IMR-90 (cell line): ENCODE measurements around the gene GRIN2A. TPM values are rescaled to one million over a fixed set of nuclear protein-coding genes. Genes with fewer than 3 reads are reported as not detected.

ENCODE experiments used
- ATAC-seq: fragments of 200-7000 bp; cut with Tn5 transposase; 2 replicates; pipeline ENCODE4 v1.9.1; 2020; ENCODE audit warnings: low read depth, mild to moderate bottlenecking, moderate library complexity
- BruUV-seq: library from RNA; stranded (reverse); fragments of 400-500 nt; replicated peaks from 2 replicates; lab custom pipeline; 2021; lab: Mats Ljungman, UMichigan
- CTCF ChIA-PET: fragments of 300-600 bp; formaldehyde crosslinking; extraction: SDS; loops from one replicate; lab custom pipeline; 2021; ENCODE audit warnings: antibody characterized with exemption; lab: Yijun Ruan, JAX
- POLR2A ChIA-PET: fragments of 300-600 bp; sonication (Branson Sonifier 250); formaldehyde crosslinking; loops from one replicate; lab custom pipeline; 2022; ENCODE audit warnings: antibody characterized with exemption; ENCODE audit not compliant: unreplicated experiment; lab: Charles Lee
- DNase-seq: peaks from one replicate; pipeline ENCODE4 v3.0.0; 2013
- H2AFZ ChIP-seq: replicated peaks from 2 replicates; pipeline ENCODE3; 2013; ENCODE audit warnings: low read length, mild to moderate bottlenecking; ENCODE audit not compliant: poor library complexity
- H2AK5ac ChIP-seq: 2 replicates; pipeline ENCODE4 v1.6.1; 2013; ENCODE audit warnings: low read depth, low read length, inconsistent platforms
- H2AK9ac ChIP-seq: replicated peaks from 2 replicates; pipeline ENCODE3; 2013; ENCODE audit warnings: mild to moderate bottlenecking, low read depth, low read length, moderate library complexity; ENCODE audit not compliant: poor library complexity
- H2BK120ac ChIP-seq: 2 replicates; pipeline ENCODE4 v1.6.1; 2013; ENCODE audit warnings: low read depth, low read length, inconsistent platforms
- H2BK15ac ChIP-seq: 3 replicates; pipeline ENCODE4 v1.6.1; 2013; ENCODE audit warnings: low read depth, low read length, inconsistent platforms
- H2BK20ac ChIP-seq: 2 replicates; pipeline ENCODE4 v1.6.1; 2013; ENCODE audit warnings: low read depth, mild to moderate bottlenecking, inconsistent platforms, low read length, moderate library complexity
- H2BK5ac ChIP-seq: 2 replicates; pipeline ENCODE4 v1.6.1; 2013; ENCODE audit warnings: mild to moderate bottlenecking, low read depth, low read length, inconsistent platforms; ENCODE audit not compliant: poor library complexity, severe bottlenecking
- H3K14ac ChIP-seq: replicated peaks from 2 replicates; pipeline ENCODE4 v1.6.1; 2013; ENCODE audit warnings: low read depth, low read length, inconsistent platforms
- H3K18ac ChIP-seq: 2 replicates; pipeline ENCODE4 v1.6.1; 2013; ENCODE audit warnings: low read depth, low read length, control low read depth
- H3K23ac ChIP-seq: 2 replicates; pipeline ENCODE4 v1.6.1; 2013; ENCODE audit warnings: low read depth, low read length, inconsistent platforms
- H3K27ac ChIP-seq: 2 replicates; pipeline ENCODE4 v1.5.1; 2013; ENCODE audit warnings: mild to moderate bottlenecking, control low read depth, low read length; ENCODE audit not compliant: insufficient read depth
- H3K27me3 ChIP-seq: 2 replicates; pipeline ENCODE4 v1.6.1; 2013; ENCODE audit warnings: low read length; ENCODE audit not compliant: control insufficient read depth, insufficient read depth
- H3K36me3 ChIP-seq: 2 replicates; pipeline ENCODE4 v1.6.1; 2013; ENCODE audit warnings: low read length, mixed read lengths; ENCODE audit not compliant: control insufficient read depth, insufficient read depth
- H3K4ac ChIP-seq: 2 replicates; pipeline ENCODE4 v1.6.1; 2013; ENCODE audit warnings: low read depth, low read length, inconsistent platforms
- H3K4me1 ChIP-seq: 2 replicates; pipeline ENCODE4 v1.6.1; 2013; ENCODE audit warnings: low read length, mixed read lengths; ENCODE audit not compliant: control insufficient read depth, insufficient read depth
- H3K4me2 ChIP-seq: 2 replicates; pipeline ENCODE4 v1.6.1; 2013; ENCODE audit warnings: low read depth, mild to moderate bottlenecking, control low read depth, low read length, moderate library complexity
- H3K4me3 ChIP-seq: 2 replicates; pipeline ENCODE4 v1.5.1; 2013; ENCODE audit warnings: low read depth, mild to moderate bottlenecking, control low read depth, low read length, moderate library complexity; ENCODE audit not compliant: insufficient read depth
- H3K56ac ChIP-seq: 2 replicates; pipeline ENCODE4 v1.6.1; 2013; ENCODE audit warnings: low read length, inconsistent platforms; ENCODE audit not compliant: insufficient read depth; ENCODE audit errors: extremely low read depth
- H3K79me1 ChIP-seq, 2 experiments: 2 replicates each; pipeline ENCODE4 v1.6.1; 2013; ENCODE audit warnings: low read length in 2 of 2, inconsistent platforms in 1 of 2, low read depth in 1 of 2
- H3K9ac ChIP-seq: 2 replicates; pipeline ENCODE4 v1.6.1; 2013; ENCODE audit warnings: low read depth, low read length, control low read depth
- H3K9me1 ChIP-seq: 2 replicates; pipeline ENCODE4 v1.6.1; 2013; ENCODE audit warnings: low read length, inconsistent platforms; ENCODE audit not compliant: insufficient read depth
- H3K9me3 ChIP-seq: 2 replicates; pipeline ENCODE4 v1.6.1; 2013; ENCODE audit warnings: low read length; ENCODE audit not compliant: control insufficient read depth, insufficient read depth
- H4K20me1 ChIP-seq: 2 replicates; pipeline ENCODE4 v1.6.1; 2013; ENCODE audit warnings: low read length, inconsistent platforms; ENCODE audit not compliant: insufficient read depth
- H4K5ac ChIP-seq: 2 replicates; pipeline ENCODE4 v1.6.1; 2013; ENCODE audit warnings: mild to moderate bottlenecking, low read depth, low read length, control low read depth
- H4K8ac ChIP-seq, 2 experiments: 2 replicates each; pipeline ENCODE4 v1.6.1; 2013; ENCODE audit warnings: low read depth in 2 of 2, low read length in 2 of 2, control low read depth in 1 of 2, inconsistent platforms in 1 of 2
- H4K91ac ChIP-seq: 2 replicates; pipeline ENCODE4 v1.6.1; 2013; ENCODE audit warnings: low read depth, low read length, inconsistent platforms; ENCODE audit not compliant: insufficient read depth
- BHLHE40 ChIP-seq: fragments of 150-350 bp; IDR thresholded peaks from 2 replicates; pipeline ENCODE4 v1.6.1; 2016; ENCODE audit warnings: mild to moderate bottlenecking, low read depth, low read length
- CEBPB ChIP-seq: IDR thresholded peaks from 2 replicates; pipeline ENCODE4 v1.6.1; 2012; ENCODE audit warnings: low read depth, low read length, improper control_type of control experiment
- CHD1 ChIP-seq: IDR thresholded peaks from 2 replicates; pipeline ENCODE4 v1.6.1; 2012; ENCODE audit warnings: low read depth, low read length, improper control_type of control experiment
- ELK1 ChIP-seq: fragments of 150-350 bp; IDR thresholded peaks from 2 replicates; pipeline ENCODE4 v1.6.1; 2016; ENCODE audit warnings: low read depth, mild to moderate bottlenecking, low read length, moderate library complexity, borderline replicate concordance
- FOS ChIP-seq: fragments of 150-350 bp; IDR thresholded peaks from 2 replicates; pipeline ENCODE4 v1.6.1; 2016; ENCODE audit warnings: low read depth, low read length
- MAFK ChIP-seq: IDR thresholded peaks from 2 replicates; pipeline ENCODE4 v1.6.1; 2012; ENCODE audit warnings: low read depth, low read length, improper control_type of control experiment
- MAZ ChIP-seq: IDR thresholded peaks from 2 replicates; pipeline ENCODE4 v1.6.1; 2012; ENCODE audit warnings: low read depth, mild to moderate bottlenecking, low read length, improper control_type of control experiment, moderate library complexity, borderline replicate concordance
- MXI1 ChIP-seq: IDR thresholded peaks from 2 replicates; pipeline ENCODE4 v1.6.1; 2012; ENCODE audit warnings: low read depth, mild to moderate bottlenecking, low read length, moderate library complexity, borderline replicate concordance
- NFE2L2 ChIP-seq: fragments of 150-350 bp; IDR thresholded peaks from 2 replicates; pipeline ENCODE4 v1.6.1; 2016; ENCODE audit warnings: low read depth, mild to moderate bottlenecking, low read length
- POLR2A ChIP-seq: IDR thresholded peaks from 2 replicates; pipeline ENCODE4 v1.6.1; 2012; ENCODE audit warnings: mild to moderate bottlenecking, low read depth, low read length
- RAD21 ChIP-seq: IDR thresholded peaks from 2 replicates; pipeline ENCODE4 v1.6.1; 2012; ENCODE audit warnings: low read length, improper control_type of control experiment
- RCOR1 ChIP-seq: IDR thresholded peaks from 2 replicates; pipeline ENCODE4 v1.6.1; 2012; ENCODE audit warnings: mild to moderate bottlenecking, low read length, improper control_type of control experiment; ENCODE audit not compliant: insufficient replicate concordance
- RFX5 ChIP-seq: IDR thresholded peaks from 2 replicates; pipeline ENCODE4 v1.8.0; 2012; ENCODE audit warnings: low read depth, mild to moderate bottlenecking, low read length, moderate library complexity
- SMC3 ChIP-seq: fragments of 150-350 bp; IDR thresholded peaks from 2 replicates; pipeline ENCODE4 v1.6.1; 2016; ENCODE audit warnings: low read depth, mild to moderate bottlenecking, antibody characterized with exemption, low read length, moderate library complexity
- USF2 ChIP-seq: fragments of 150-350 bp; IDR thresholded peaks from 2 replicates; pipeline ENCODE4 v1.6.1; 2017; ENCODE audit warnings: mild to moderate bottlenecking, antibody characterized with exemption, low read length, low read depth
- WGBS, 2 experiments: methylation state at CpG; one replicate each; pipeline versions ENCODE4 v1.1.5 to v1.1.7; 2013; ENCODE audit warnings: missing lambda C conversion rate in 2 of 2; ENCODE audit not compliant: insufficient read length in 1 of 2; ENCODE audit errors: extremely low coverage in 2 of 2; 5-methylcytosine and 5-hydroxymethylcytosine counted together
- dilution Hi-C: fragments of 300-500 bp; cut with HindIII; formaldehyde crosslinking; loops from one replicate; pipeline ENCODE4 v1.14.3; 2018; ENCODE audit warnings: low sequenced_read_pairs; ENCODE audit not compliant: unreplicated experiment
- in situ Hi-C: fragments of 300-500 bp; cut with MboI; formaldehyde crosslinking; loops from 3 replicates; pipeline ENCODE4 v1.14.3; 2019; ENCODE audit warnings: low sequenced_read_pairs, inconsistent platforms, mixed read lengths
- intact Hi-C: fragments of 100-400 bp; cut with micrococcal nuclease; formaldehyde crosslinking; loops from 2 replicates; pipeline ENCODE4 v1.10.0; 2022
- polyA plus RNA-seq, 3 experiments: library from polyadenylated mRNA; depleted of rRNA; stranded (reverse); fragments of >200 nt; gene quantifications; 2 replicates each; pipeline ENCODE4 v1.2.3, GENCODE V29; 2012; ENCODE audit warnings: low replicate concordance in 1 of 3
- total RNA-seq: library from RNA; depleted of rRNA; stranded (reverse); fragments of >200 nt; gene quantifications from 2 replicates; pipeline ENCODE4 v1.2.3, GENCODE V29; 2012
- TF ChIP-seq, protein P1 (sequence below): conservative IDR thresholded peaks from 2 replicates; pipeline ENCODE4 v1.5.1; 2012; ENCODE audit warnings: mild to moderate bottlenecking, low read depth, low read length, improper control_type of control experiment

The GRIN2A gene
- total and polyA plus RNA-seq, 2 of the 4 experiments (the other 2 are of a cell fraction) = under 0.01 TPM; not detected in 1

- H2BK120ac ChIP-seq = no peak overlapping the region
- dilution Hi-C loops = no loop called here
- no peak overlapping the region for H3K56ac ChIP-seq
- in situ Hi-C loops = no loop called here
- no peak overlapping the region for H3K14ac ChIP-seq
- H2AFZ ChIP-seq = no peak overlapping the region
- H4K5ac ChIP-seq = no peak overlapping the region
- no CpG with 5 or more reads among the region's 4 CpGs for WGBS, 2 experiments
- H3K9me3 ChIP-seq = peaks cover 8% of the 10 kb centered on the region
- no peaks in the 10 kb centered on the region for H3K4me1 ChIP-seq
- CTCF ChIA-PET = no interaction called here
- no peak overlapping the region for H4K91ac ChIP-seq
- POLR2A ChIA-PET = no interaction called here
- no peak for TF ChIP-seq POLR2A
- TF ChIP-seq RFX5 = no peak
- no peak for TF ChIP-seq MAFK
- TF ChIP-seq USF2 = no peak
- TF ChIP-seq SMC3 = no peak
- no peak for TF ChIP-seq CEBPB
- TF ChIP-seq RAD21 = no peak
- no peak for TF ChIP-seq MAZ
- TF ChIP-seq ELK1 = no peak
- TF ChIP-seq BHLHE40 = no peak
- TF ChIP-seq RCOR1 = no peak
- no peak for TF ChIP-seq NFE2L2
- TF ChIP-seq, protein P1, sequence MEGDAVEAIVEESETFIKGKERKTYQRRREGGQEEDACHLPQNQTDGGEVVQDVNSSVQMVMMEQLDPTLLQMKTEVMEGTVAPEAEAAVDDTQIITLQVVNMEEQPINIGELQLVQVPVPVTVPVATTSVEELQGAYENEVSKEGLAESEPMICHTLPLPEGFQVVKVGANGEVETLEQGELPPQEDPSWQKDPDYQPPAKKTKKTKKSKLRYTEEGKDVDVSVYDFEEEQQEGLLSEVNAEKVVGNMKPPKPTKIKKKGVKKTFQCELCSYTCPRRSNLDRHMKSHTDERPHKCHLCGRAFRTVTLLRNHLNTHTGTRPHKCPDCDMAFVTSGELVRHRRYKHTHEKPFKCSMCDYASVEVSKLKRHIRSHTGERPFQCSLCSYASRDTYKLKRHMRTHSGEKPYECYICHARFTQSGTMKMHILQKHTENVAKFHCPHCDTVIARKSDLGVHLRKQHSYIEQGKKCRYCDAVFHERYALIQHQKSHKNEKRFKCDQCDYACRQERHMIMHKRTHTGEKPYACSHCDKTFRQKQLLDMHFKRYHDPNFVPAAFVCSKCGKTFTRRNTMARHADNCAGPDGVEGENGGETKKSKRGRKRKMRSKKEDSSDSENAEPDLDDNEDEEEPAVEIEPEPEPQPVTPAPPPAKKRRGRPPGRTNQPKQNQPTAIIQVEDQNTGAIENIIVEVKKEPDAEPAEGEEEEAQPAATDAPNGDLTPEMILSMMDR = no peak
- TF ChIP-seq MXI1 = no peak
- no peak for TF ChIP-seq FOS
- TF ChIP-seq CHD1 = no peak
- H3K9me1 ChIP-seq = no peaks in the 10 kb centered on the region
- H3K27ac ChIP-seq = no peak overlapping the region
- no peak overlapping the region for H2BK15ac ChIP-seq
- intact Hi-C loops = no loop called here
- H3K23ac ChIP-seq = no peak overlapping the region
- H4K8ac ChIP-seq = no peak overlapping the region
- no peak for DNase-seq
- H3K9ac ChIP-seq = no peak overlapping the region
- no peak overlapping the region for H2AK9ac ChIP-seq
- no TSS peak for BruUV-seq
- H3K36me3 ChIP-seq = no peaks in the 10 kb centered on the region
- no peak overlapping the region for H3K18ac ChIP-seq
- H2BK5ac ChIP-seq = no peak overlapping the region
- H3K79me1 ChIP-seq = no peaks in the 10 kb centered on the region
- H2BK20ac ChIP-seq = no peak overlapping the region
- H3K27me3 ChIP-seq = no peaks in the 10 kb centered on the region
- no peak for ATAC-seq
- no peak overlapping the region for H3K4me3 ChIP-seq
- H2AK5ac ChIP-seq = no peak overlapping the region
- H3K4me2 ChIP-seq = no peak overlapping the region
- H3K4ac ChIP-seq = no peak overlapping the region
- no peaks in the 10 kb centered on the region for H4K20me1 ChIP-seq
Measured at GRCh38 chr16:10070591-10070990, 111.6 kb downstream of the GRIN2A start.
